Activated T-cell treated with anti-CD3 and anti-CD28 coated beads for 24 hours (primary cell): ENCODE data around the gene SCML2.
A peak's percentile ranks its signal among the peaks of the same experiment; 100 is the strongest.
"Not testable (repeated sequence)": the region's sequence is repeated elsewhere in the genome, so short reads cannot be mapped to it uniquely, and the experiment has no call there.

Source experiments
- DNase-seq: peaks from one replicate; pipeline ENCODE4 v3.0.0-alpha.2; 2020; ENCODE audit warnings: low read depth

The SCML2 gene

DNA sequence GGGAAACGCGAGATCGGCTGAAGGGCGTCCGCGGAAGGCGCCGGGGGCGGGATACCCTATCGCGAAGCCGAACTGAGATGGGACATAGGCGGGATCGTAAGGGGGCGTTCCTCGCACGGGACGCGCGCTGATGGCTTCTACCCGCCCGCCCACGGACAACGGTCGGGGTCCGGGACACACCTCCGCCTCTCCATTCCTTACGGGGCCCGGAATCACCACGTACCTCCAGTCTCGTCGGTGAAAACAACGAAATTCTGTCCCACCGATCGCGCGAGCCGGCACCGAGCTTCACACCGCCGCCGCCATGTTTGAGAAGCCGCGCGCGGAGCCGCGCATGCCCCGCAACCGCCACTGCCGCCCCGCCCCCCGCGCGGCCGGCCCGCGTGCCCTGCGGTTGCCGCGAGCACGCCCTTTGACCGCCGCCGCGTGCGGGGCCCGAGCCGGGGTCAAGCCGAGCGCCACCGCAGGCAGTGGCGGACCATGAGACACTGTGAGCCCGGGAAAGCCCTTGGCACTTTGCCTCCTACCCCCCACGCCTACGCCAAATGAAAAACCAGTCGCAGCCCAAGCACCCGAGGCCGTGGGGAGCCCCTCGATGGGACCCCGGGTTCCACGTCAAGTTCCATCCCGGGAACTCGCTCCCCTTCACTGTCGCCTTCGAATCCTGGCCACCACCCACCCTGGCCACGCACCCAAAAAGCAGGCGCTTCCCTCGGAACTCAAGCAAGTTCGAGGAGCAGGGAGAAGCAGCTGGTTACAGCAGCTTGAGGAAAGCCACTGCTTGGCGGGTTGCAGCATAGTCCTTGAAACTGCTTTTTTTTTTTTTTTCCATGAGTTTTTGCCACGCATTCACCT lies at the start of gene SCML2:
TSS of gene SCML2 (minus strand) at position 320 of the 855 bp plus-strand sequence. CDS start 20,617 bp downstream, outside the sequence.
- peak; percentile 14 for DNase-seq

DNA sequence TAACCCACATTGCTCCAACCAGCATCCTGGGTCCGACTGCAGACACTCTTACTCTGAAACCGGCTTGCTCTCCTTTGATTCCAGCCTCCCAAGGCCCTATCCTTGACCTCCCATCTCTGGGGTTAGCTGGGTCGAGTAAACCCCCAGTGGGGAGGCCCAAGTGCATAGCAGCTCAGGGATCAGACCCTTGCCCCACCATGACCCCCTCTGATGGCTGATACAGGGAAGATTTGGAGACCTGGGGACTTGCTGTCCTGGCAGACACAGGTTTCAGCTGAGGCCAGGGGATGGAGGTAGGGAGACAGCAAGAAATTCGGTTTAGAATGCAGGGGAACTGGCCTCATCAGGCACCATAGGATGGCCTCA lies 47.3 kb upstream of the SCML2 start:
- DNase-seq: no peak

GRCh38 chrX:18394477-18394876 lies 40.0 kb upstream of the SCML2 start:
- DNase-seq: no peak

GRCh38 chrX:18390941-18391538 lies 36.6 kb upstream of the SCML2 start:
- peak; percentile 35 for DNase-seq

DNA sequence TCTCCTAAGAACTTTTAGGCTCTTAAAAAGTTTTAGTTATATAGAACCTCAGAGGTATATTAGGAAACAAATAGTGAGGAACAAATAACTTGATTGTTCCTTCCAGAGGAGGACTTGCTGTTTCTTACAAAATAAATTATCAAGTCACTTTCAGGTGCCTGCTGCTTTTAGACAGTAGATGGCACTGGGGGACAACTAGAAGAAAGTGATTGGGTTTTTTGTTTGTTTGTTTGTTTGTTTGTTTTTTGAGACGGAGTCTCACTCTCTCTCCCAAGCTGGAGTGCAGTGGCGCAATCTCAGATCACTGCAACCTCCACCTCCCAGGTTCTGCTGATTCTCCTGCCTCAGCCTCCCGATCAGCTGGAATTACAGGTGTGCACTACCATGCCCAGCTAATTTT lies 35.5 kb upstream of the SCML2 start:
- no peak for DNase-seq

DNA sequence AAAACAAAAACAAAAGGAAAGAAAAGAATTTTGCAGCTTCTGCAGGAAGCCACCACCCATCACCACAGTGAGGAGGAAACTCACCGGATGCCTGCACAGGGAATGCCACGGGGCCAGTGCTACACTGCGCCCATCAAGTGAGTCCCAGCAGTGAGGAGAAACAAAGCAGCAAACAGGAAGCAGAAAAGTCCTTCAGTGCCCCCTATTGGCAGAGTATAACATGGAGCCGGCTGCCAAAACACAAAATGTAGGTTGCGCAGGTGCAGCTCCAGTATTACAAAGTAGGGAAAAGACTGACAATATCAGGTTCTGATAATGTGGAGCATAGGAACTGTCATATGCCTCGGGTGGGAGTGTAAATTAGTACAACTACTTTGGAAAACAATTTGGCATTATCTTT lies 23.3 kb upstream of the SCML2 start:
- DNase-seq: no peak

GRCh38 chrX:18375131-18375805 lies 20.8 kb upstream of the SCML2 start:
- DNase-seq: not testable (repeated sequence)

GRCh38 chrX:18369096-18369495 lies 14.6 kb upstream of the SCML2 start:
- DNase-seq: not testable (repeated sequence)

GRCh38 chrX:18368402-18368801 lies 13.9 kb upstream of the SCML2 start:
- no peak for DNase-seq

- DNase-seq: no peak
These were observed 6.4 kb upstream of the SCML2 start for GRCh38 chrX:18360867-18361266.

GRCh38 chrX:18353931-18354368 lies 538 bp downstream of the SCML2 start:
- DNase-seq: no peak

DNA sequence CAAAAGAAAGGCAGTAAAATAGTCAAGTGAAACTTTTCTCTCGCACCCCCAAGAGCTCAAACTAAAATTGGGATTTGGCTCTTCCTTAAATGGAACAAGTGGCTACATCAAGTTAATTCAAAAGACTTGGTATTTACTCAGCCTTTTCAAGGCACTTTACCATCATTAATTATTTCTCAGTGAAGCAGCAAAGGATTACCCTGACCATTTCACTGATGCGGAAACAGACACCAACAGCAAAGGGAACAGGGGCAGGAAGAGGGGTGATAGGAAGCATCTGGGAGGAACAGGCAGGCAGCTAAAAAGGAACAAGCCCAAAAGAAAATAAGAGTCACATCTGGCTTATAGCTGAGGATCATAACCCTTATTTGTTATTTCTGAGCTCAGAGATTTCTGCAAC lies 2.7 kb downstream of the SCML2 start:
- no peak for DNase-seq

DNA sequence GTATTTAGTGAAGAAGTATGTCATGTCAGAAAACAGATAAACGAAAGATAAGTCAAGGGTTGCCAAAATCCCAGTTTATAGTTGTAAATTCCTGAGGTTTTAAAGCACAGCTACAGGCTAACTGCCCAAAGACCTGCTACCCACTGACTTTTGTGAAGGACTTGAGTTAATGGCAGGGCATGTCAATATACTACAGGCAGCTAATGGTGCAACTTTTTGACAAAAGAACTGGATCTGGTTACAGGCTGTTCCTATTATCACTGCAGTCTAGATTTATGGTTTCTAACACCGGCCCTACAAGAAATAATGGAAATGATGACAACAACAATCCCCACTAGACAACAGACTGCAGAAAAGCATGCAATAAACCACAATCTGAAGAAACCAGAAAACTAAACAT lies 6.4 kb downstream of the SCML2 start:
- DNase-seq: no peak

- DNase-seq: no peak
These were observed 45.1 kb downstream of the SCML2 start for GRCh38 chrX:18309401-18309800.

DNA sequence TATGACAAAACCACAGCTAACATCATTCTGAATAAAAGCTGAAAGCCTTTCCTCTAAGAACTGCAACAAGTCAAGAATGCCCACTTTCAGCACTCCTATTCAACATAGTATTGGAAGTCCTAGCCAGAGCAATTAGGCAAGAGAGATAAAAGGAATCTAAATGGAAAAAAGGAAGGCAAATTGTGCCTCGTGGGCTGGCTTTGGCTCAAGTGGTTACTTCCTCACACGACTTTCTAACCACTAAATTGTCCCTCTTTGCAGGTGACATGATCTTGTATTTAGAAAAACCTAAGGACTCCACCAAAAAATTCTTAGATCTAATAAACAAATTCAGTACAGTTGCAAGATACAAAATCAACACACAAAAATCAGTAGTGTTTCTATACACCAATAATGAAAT lies 57.2 kb downstream of the SCML2 start:
- DNase-seq: no peak

DNA sequence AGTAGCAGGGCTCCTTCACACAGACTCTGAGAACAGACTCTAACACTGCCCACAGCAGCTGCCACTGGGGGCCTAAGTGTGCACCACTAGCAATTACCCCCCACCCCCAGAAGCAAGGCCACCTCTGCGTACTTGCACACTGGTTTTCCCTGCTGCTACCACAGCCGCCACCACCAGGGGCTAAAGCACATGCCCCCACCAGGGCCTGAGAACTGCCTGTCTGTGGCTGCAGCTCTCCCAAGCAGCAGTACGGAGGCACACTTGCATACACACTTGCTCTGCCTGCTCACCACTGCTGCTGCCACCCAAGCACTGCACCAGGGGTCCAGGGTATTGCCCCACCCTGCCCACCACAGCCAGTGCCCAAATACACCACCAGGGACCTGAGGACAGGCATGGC lies 59.6 kb downstream of the SCML2 start:
- DNase-seq: no peak

GRCh38 chrX:18291006-18291545 lies 63.4 kb downstream of the SCML2 start:
- no peak for DNase-seq

DNA sequence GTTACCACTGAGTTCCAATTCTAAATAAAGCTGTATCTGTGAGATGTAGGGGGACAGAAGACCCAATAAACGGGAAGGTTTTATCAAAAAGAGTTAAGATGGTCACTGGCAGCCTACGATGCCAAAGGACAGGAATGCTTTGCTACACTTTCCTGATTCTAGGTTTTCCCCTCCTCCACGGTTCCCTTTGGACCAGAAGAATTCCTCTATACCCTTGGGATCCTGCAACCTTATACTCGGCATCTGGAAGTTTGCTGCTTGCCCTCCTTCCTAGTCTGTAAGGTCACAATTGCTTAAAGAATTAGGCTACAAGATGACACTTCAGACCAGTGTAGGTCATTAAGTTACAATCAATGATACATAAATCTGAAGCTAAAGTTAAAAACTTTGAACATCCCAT lies 64.3 kb downstream of the SCML2 start:
- no peak for DNase-seq

DNA sequence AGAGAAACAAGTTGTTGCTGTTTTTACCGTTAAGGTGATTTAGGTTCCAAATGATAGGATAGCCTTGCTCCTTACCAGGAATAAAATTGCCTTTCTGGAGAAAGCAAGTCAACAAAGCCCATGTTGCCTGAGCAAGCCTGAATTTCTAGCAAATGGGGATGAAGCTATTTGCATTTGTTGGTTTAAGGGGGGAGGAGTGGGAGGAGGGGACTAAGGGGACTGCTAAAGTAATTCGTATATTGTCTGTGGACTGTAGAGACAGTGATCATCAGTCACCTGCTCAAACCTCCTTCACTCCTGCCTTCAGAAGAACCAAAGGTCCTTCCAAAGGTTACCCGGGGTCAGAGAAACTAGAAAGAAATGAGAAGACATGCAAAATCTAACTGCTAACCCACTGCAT lies 65.8 kb downstream of the SCML2 start:
- no peak for DNase-seq

- DNase-seq: no peak
These were observed 68.1 kb downstream of the SCML2 start for GRCh38 chrX:18286322-18286831.

GRCh38 chrX:18278449-18278848 lies 76.0 kb downstream of the SCML2 start:
- DNase-seq: no peak

DNA sequence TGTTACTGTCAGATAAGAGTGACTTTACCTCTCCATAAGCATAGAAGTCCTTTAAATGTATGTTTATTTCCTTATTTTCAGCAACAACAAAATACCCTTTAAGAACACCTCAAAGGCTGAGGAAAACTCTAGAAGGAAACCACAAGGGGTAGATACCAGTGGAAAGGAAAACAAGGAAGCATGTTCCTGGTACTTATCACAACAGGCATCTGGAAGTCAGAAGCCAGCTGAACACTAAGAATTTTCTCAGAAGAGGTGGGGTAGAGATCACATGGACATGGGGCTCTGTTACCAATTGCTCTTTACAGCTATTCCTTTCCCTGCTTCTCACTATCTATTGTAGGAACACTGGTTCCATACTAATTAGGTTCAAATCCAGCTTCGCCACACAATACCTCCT lies 82.3 kb downstream of the SCML2 start:
- DNase-seq: no peak

- DNase-seq: no peak
These were observed 82.8 kb downstream of the SCML2 start for GRCh38 chrX:18271725-18272124.
